K562 (cell line): Measurements from ENCODE around the gene TTC19. TPM values are rescaled to one million over a fixed set of nuclear protein-coding genes. Genes with fewer than 3 reads are reported as not detected.
A peak's percentile ranks its signal among the peaks of the same experiment; 100 is the strongest.

Source experiments
- ATAC-seq: fragments of 200-7000 bp; cut with Tn5 transposase; 3 replicates; pipeline ENCODE4 v1.9.1; 2020; ENCODE audit warnings: moderate library complexity
- Bru-seq: library from RNA; stranded (reverse); fragments of 400-500 nt; gene quantifications from one replicate; lab custom pipeline; 2021; lab: Mats Ljungman, UMichigan
- BruChase-seq, 2 experiments: library from RNA; stranded (reverse); fragments of 400-500 nt; gene quantifications; one replicate each; lab custom pipeline; 2021; lab: Mats Ljungman, UMichigan
- BruUV-seq: library from RNA; stranded (reverse); fragments of 400-500 nt; replicated peaks from 2 replicates; lab custom pipeline; 2021; lab: Mats Ljungman, UMichigan
- CTCF ChIA-PET: fragments of 300-600 bp; formaldehyde crosslinking; extraction: SDS; loops from one replicate; lab custom pipeline; 2021; ENCODE audit warnings: low intra/inter-chr PET ratio; lab: Yijun Ruan, JAX
- POLR2A ChIA-PET: fragments of 300-600, 350-650 bp; sonication (Branson Sonifier 250); formaldehyde crosslinking; extraction: SDS; loops from one replicate; lab custom pipeline; 2021; ENCODE audit warnings: antibody characterized with exemption, inconsistent platforms; lab: Yijun Ruan, JAX
- DNase-seq, 4 experiments: peaks; one replicate each; pipeline versions ENCODE4 v3.0.0 to v3.0.0-alpha.2; 2011 to 2018; ENCODE audit warnings: low spot score in 3 of 4, mixed read lengths in 3 of 4; ENCODE audit errors: extremely low read depth in 1 of 4
- FAIRE-seq: peaks from 2 replicates; lab custom pipeline; 2011; peaks lifted over from hg19 to GRCh38; lab: Jason Lieb, UNC
- H2AFZ ChIP-seq: 2 replicates; pipeline ENCODE4 v1.6.0; 2011; ENCODE audit warnings: low read depth, low read length, control low read depth, inconsistent platforms
- H3K27ac ChIP-seq: fragments of 200-600 bp; 3 replicates; pipeline ENCODE4 v1.8.0; 2011; ENCODE audit warnings: low read depth, mild to moderate bottlenecking, control low read depth, inconsistent platforms, low read length, moderate library complexity, mixed read lengths; ENCODE audit errors: extremely low read depth
- H3K27me3 ChIP-seq, 2 experiments: fragments of 300-600 bp in 1 of 2; 2 replicates in 1 of 2; 3 replicates in 1 of 2; pipeline versions ENCODE4 v1.6.0 to v1.8.0; 2011; ENCODE audit warnings: inconsistent platforms in 2 of 2, low read length in 2 of 2, mild to moderate bottlenecking in 1 of 2, mixed read lengths in 1 of 2, moderate library complexity in 1 of 2; ENCODE audit not compliant: control insufficient read depth in 2 of 2, insufficient read depth in 2 of 2
- H3K36me3 ChIP-seq: fragments of 300-600 bp; 3 replicates; pipeline ENCODE4 v1.8.0; 2011; ENCODE audit warnings: mild to moderate bottlenecking, low read length, inconsistent platforms; ENCODE audit not compliant: control insufficient read depth, insufficient read depth
- H3K4me1 ChIP-seq, 2 experiments: fragments of 200-600 bp in 1 of 2; replicated peaks in 1 of 2; 2 replicates in 1 of 2; 3 replicates in 1 of 2; pipeline versions ENCODE4 v1.5.1 to v1.8.0; 2011; ENCODE audit warnings: inconsistent platforms in 2 of 2, low read length in 2 of 2, mild to moderate bottlenecking in 1 of 2, mixed read lengths in 1 of 2, moderate library complexity in 1 of 2; ENCODE audit not compliant: control insufficient read depth in 2 of 2, insufficient read depth in 2 of 2
- H3K4me2 ChIP-seq: 2 replicates; pipeline ENCODE4 v1.6.1; 2011; ENCODE audit warnings: low read length, control low read depth, inconsistent platforms, mixed read lengths; ENCODE audit not compliant: insufficient read depth
- H3K4me3 ChIP-seq: fragments of 200-600 bp; sonication (generic), shearing (Covaris generic); 2 replicates; pipeline ENCODE4 v1.5.1; 2016; ENCODE audit warnings: control low read depth, inconsistent platforms
- H3K79me2 ChIP-seq: fragments of 200-600 bp; 3 replicates; pipeline ENCODE4 v1.8.0; 2011; ENCODE audit warnings: low read length, inconsistent platforms; ENCODE audit not compliant: control insufficient read depth, insufficient read depth
- H3K9ac ChIP-seq, 2 experiments: 2 replicates each; pipeline versions ENCODE4 v1.6.0 to v1.6.1; 2011; ENCODE audit warnings: low read depth in 2 of 2, low read length in 2 of 2, control low read depth in 1 of 2, inconsistent platforms in 1 of 2, mild to moderate bottlenecking in 1 of 2, mixed read lengths in 1 of 2; ENCODE audit not compliant: insufficient read depth in 1 of 2
- H3K9me1 ChIP-seq: one replicate; pipeline ENCODE4 v1.6.0; 2011; ENCODE audit warnings: inconsistent platforms, mild to moderate bottlenecking, low read length, moderate library complexity; ENCODE audit not compliant: control insufficient read depth, insufficient read depth
- H3K9me3 ChIP-seq: replicated peaks from 2 replicates; pipeline ENCODE4 v1.5.1; 2011; ENCODE audit warnings: low read depth, low read length, inconsistent platforms; ENCODE audit not compliant: control insufficient read depth, insufficient read depth
- H4K20me1 ChIP-seq: replicated peaks from 2 replicates; pipeline ENCODE4 v1.6.1; 2011; ENCODE audit warnings: low read length, inconsistent platforms, mixed read lengths; ENCODE audit not compliant: control insufficient read depth, insufficient read depth
- CTCFL ChIP-seq: IDR thresholded peaks from 2 replicates; pipeline ENCODE4 v1.6.1; 2011; ENCODE audit warnings: borderline replicate concordance, low read depth, mild to moderate bottlenecking, moderate library complexity, low read length; ENCODE audit not compliant: insufficient read depth, poor library complexity, severe bottlenecking
- GMEB1 ChIP-seq: fragments of 250-450 bp; sonication (Bioruptor Pico); IDR thresholded peaks from 2 replicates; pipeline ENCODE4 v1.4.0; 2020; ENCODE audit warnings: mild to moderate bottlenecking
- NKRF ChIP-seq: fragments of 450-650 bp; IDR thresholded peaks from 2 replicates; pipeline ENCODE4 v1.6.1; 2016; ENCODE audit warnings: borderline replicate concordance
- NONO ChIP-seq, 2 experiments: fragments of 200-400 bp in 1 of 2; fragments of 450-650 bp in 1 of 2; formaldehyde crosslinking in 1 of 2; IDR thresholded peaks; 2 replicates each; pipeline ENCODE4 v1.6.1; 2017; ENCODE audit warnings: low read depth in 2 of 2, mild to moderate bottlenecking in 2 of 2, moderate library complexity in 2 of 2, low read length in 1 of 2
- PHF8 ChIP-seq: fragments of 200-600 bp; sonication (generic); IDR thresholded peaks from 2 replicates; pipeline ENCODE4 v1.6.1; 2012; ENCODE audit warnings: mixed run types, mild to moderate bottlenecking, inconsistent platforms, low read length, moderate library complexity, borderline replicate concordance
- POLR2B ChIP-seq: fragments of 450-650 bp; IDR thresholded peaks from 2 replicates; pipeline ENCODE4 v1.6.1; 2018; ENCODE audit warnings: low read depth; ENCODE audit not compliant: partially characterized antibody
- WGBS: fragments of 100-300 bp; shearing (Covaris generic); methylation state at CpG from one replicate; pipeline ENCODE4 v1.1.6; 2016; ENCODE audit warnings: low coverage, mixed read lengths; ENCODE audit not compliant: insufficient coverage; ENCODE audit errors: missing lambda C conversion rate; 5-methylcytosine and 5-hydroxymethylcytosine counted together
- in situ Hi-C: fragments of 300-500 bp; cut with MboI; formaldehyde crosslinking; loops from 4 replicates; pipeline ENCODE4 v1.15.0; 2018; ENCODE audit warnings: inconsistent platforms, mixed read lengths
- intact Hi-C: fragments of 100-400 bp; cut with micrococcal nuclease; formaldehyde crosslinking; loops from 2 replicates; pipeline ENCODE4 v1.14.2; 2022
- long read RNA-seq, 3 experiments: library from polyadenylated mRNA in 2 of 3; library from RNA in 1 of 3; unstranded in 2 of 3; stranded (forward) in 1 of 3; transcript quantifications; one replicate each; pipeline ENCODE4 v2.0.0, GENCODE V29; 2019 to 2022
- polyA minus RNA-seq, 3 experiments: library from RNA; depleted of rRNA, polyadenylated mRNA; stranded (reverse); fragments of >200 nt; gene quantifications; 2 replicates each; pipeline ENCODE4 v1.2.3, GENCODE V29; 2011
- polyA plus RNA-seq, 8 experiments: library from polyadenylated mRNA; depleted of rRNA in 4 of 8; stranded (reverse) in 5 of 8; unstranded in 3 of 8; fragments of >200 nt; fragmentation: Nextera tagmentation in 2 of 8; fragmentation: Illumina TruSeq in 1 of 8; extraction: Ambion mirVana in 2 of 8; extraction: Trizol in 1 of 8; gene quantifications; 2 replicates each; pipeline versions ENCODE4 v1.2.1 to v1.2.3, GENCODE V29; 2011 to 2014; ENCODE audit warnings: inconsistent platforms in 1 of 8, missing spikeins in 1 of 8
- total RNA-seq, 7 experiments: library from RNA; depleted of rRNA in 6 of 7; stranded (reverse); fragments of >200 nt in 6 of 7; fragmentation: Illumina TruSeq in 2 of 7; extraction: Trizol in 2 of 7; gene quantifications; 2 replicates each; pipeline versions ENCODE4 v1.2.1 to v1.2.3, GENCODE V29; 2011 to 2021; ENCODE audit warnings: low replicate concordance in 1 of 7

Gene TTC19
- 24.1 and 46.0 TPM in 2 replicates for total RNA-seq (2011; cell fraction: chromatin; rRNA removed; ENCODE audit: low replicate concordance)
- 21.0 and 27.5 TPM in 2 replicates for total RNA-seq (2011; cell fraction: nucleolus; rRNA removed)
- total RNA-seq (2011; cell fraction: nucleoplasm; rRNA removed), result 32.6 and 47.8 TPM in 2 replicates
- total RNA-seq (2014; rRNA removed) (42.0 and 60.8 TPM in 2 replicates), total RNA-seq (2014; rRNA removed; fragmentation: Illumina TruSeq; extraction: Trizol) (26.5 and 30.1 TPM in 2 replicates), total RNA-seq (2015; rRNA removed; fragmentation: Illumina TruSeq; extraction: Trizol) (19.1 and 20.3 TPM in 2 replicates), total RNA-seq (2021) (23.8 and 25.6 TPM in 2 replicates), polyA plus RNA-seq (2011; rRNA removed) (6.3 and 8.1 TPM in 2 replicates), polyA plus RNA-seq (2014; fragmentation: Illumina TruSeq; extraction: Trizol) (24.6 and 27.6 TPM in 2 replicates), polyA plus RNA-seq (2014; fragmentation: Nextera tagmentation; extraction: Ambion mirVana) (10 to 100 TPM in 1 of 2 experiments, 1 to 10 TPM in 1; 8.9 to 10.5 TPM), polyA plus RNA-seq (2014; rRNA removed) (16.1 and 25.3 TPM in 2 replicates), polyA minus RNA-seq (2011; rRNA and poly(A)+ RNA removed) (11.0 and 13.2 TPM in 2 replicates), Bru-seq, nascent RNA (percentile 85 among the genes with signal in this experiment), BruChase-seq, experiment 1, labeled RNA remaining after a 2-hour chase (percentile 91 among the genes with signal in this experiment), BruChase-seq, experiment 2, labeled RNA remaining after a 6-hour chase (percentile 91 among the genes with signal in this experiment)
- polyA plus RNA-seq (2011; cell fraction: cytosol; rRNA removed), result 5.9 and 11.5 TPM in 2 replicates
- 10.5 and 11.8 TPM in 2 replicates for polyA plus RNA-seq (2011; cell fraction: nucleus; rRNA removed)
- polyA plus RNA-seq (2012), result 19.6 and 25.0 TPM in 2 replicates
- polyA minus RNA-seq (2011; cell fraction: cytosol; rRNA and poly(A)+ RNA removed), result 12.8 and 13.1 TPM in 2 replicates
- polyA minus RNA-seq (2011; cell fraction: nucleus; rRNA and poly(A)+ RNA removed), result 22.3 and 23.7 TPM in 2 replicates
- long read RNA-seq, experiment 1, transcript TTC19-201 (10 exons, 3,002 nt), result major isoform, 53 of 100 reads
- long read RNA-seq, experiment 1, partial matches to known transcripts, result 26 of 100 reads
- long read RNA-seq, experiment 1, other reads (novel, unspliced or antisense), result 14 of 100 reads
- long read RNA-seq, experiment 2, transcript TTC19-201 (10 exons, 3,002 nt), result major isoform, 15 of 47 reads
- long read RNA-seq, experiment 2, partial matches to known transcripts, result 7 of 47 reads
- long read RNA-seq, experiment 2, other reads (novel, unspliced or antisense), result 25 of 47 reads
- long read RNA-seq, experiment 3, transcript TTC19-201 (10 exons, 3,002 nt), result major isoform, 12 of 17 reads
- long read RNA-seq, experiment 3, partial matches to known transcripts, result 3 of 17 reads
- long read RNA-seq, experiment 3, other reads (novel, unspliced or antisense), result 2 of 17 reads

- ATAC-seq (peak; percentile 97), FAIRE-seq (peak; percentile 84), DNase-seq (peak; percentile 89 to 96 (median 94))
- Histone ChIP-seq H3K4me3 (peak within 1 kb of the TSS; percentile 84), H3K36me3 (peaks cover 37% of the 10 kb centered on the region), H2AFZ (peak within 1 kb of the TSS; percentile 91), H3K27me3 (no peaks in the 10 kb centered on the region), H4K20me1 (no peaks in the 10 kb centered on the region), H3K79me2 (peaks cover 31% of the 10 kb centered on the region), H3K9me3 (peaks cover 10% of the 10 kb centered on the region), H3K9me1 (no peaks in the 10 kb centered on the region), H3K27ac (peak within 1 kb of the TSS; percentile 85), H3K4me2 (peak within 1 kb of the TSS; percentile 79), H3K4me1 (peaks cover 8 to 15% of the 10 kb centered on the region in 2 experiments; a peak in 2 of 5 replicates), H3K9ac (peak within 1 kb of the TSS; percentile 76 to 97)
- WGBS, result 2% methylated on average over 34 of the region's 91 CpGs
- POLR2A ChIA-PET, result interaction anchor here (0.6 to 2.1 kb wide), 8 partner anchors 10 to 54 kb away, joined by 3 to 14 read pairs (median 4); partner anchors contain the start of gene ADORA2B
- CTCF ChIA-PET, result interaction anchor here (0.6 to 2.1 kb wide), 5 partner anchors 25 to 171 kb away, joined by 3 to 12 read pairs (median 6); partner anchors contain the start of gene ADORA2B
- in situ Hi-C loops (loop anchor here (10.0 kb wide), 1 partner anchor 55 kb away; the partner anchor contains the start of gene ADORA2B), intact Hi-C loops (no loop called here)
- TSS peak; percentile 62 for BruUV-seq
- TF ChIP-seq POLR2B, result peak; percentile 59
- peak; percentile 77; the same call in 1 of the 2 replicates for TF ChIP-seq PHF8
- TF ChIP-seq CTCFL, result no peak
- TF ChIP-seq NONO (IDR thresholded peaks at IDR 0.05; ENCODE audit: low read depth in 2 of 2, low read length in 1 of 2), result peak in 1 of 2 experiments; percentile 87; a peak in 2 of 4 replicates
- TF ChIP-seq NKRF, result peak; percentile 75; the same call in 1 of the 2 replicates
- TF ChIP-seq GMEB1, result peak; percentile 95
Measured at GRCh38 chr17:15999141-15999973, at the start of gene TTC19, which contains the start of gene ZSWIM7. TTC19 (plus strand) TSS chr17:15999824; CDS start chr17:15999849, 25 bp downstream. ZSWIM7 (minus strand) TSS chr17:15999704; CDS start chr17:15999594, 110 bp downstream.
